Measurements from ENCODE around the gene ICA1.

DNA sequence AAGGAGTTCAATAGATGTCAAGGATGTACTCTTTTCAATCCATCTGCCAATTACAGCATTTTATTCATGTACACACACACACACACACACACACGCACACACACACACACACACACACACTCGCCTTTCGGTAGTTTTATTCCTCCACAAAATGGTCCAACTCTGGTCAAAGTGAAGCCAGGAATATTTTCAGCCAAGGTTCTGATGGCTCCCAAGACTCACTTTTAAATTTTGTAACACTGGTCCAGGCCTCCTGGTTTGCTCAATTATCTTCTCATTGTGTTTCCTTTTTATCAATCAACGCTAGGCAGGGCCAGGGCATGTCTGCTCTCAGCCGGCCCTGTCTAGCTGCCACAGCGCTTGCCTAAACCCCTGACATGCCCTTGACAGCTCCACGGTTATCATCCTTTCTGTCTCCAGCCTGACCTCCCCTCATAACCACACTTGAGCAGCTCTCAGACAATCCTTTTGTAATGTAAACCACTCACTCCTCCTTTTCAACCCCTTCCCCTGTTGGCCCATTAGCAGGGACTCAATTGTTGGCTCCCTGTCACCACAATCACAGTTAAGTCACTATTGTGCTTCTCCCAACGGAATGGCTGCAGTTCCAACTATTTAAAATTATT lies 115.1 kb downstream of the ICA1 start:
- TF ChIP-seq, protein P1, sequence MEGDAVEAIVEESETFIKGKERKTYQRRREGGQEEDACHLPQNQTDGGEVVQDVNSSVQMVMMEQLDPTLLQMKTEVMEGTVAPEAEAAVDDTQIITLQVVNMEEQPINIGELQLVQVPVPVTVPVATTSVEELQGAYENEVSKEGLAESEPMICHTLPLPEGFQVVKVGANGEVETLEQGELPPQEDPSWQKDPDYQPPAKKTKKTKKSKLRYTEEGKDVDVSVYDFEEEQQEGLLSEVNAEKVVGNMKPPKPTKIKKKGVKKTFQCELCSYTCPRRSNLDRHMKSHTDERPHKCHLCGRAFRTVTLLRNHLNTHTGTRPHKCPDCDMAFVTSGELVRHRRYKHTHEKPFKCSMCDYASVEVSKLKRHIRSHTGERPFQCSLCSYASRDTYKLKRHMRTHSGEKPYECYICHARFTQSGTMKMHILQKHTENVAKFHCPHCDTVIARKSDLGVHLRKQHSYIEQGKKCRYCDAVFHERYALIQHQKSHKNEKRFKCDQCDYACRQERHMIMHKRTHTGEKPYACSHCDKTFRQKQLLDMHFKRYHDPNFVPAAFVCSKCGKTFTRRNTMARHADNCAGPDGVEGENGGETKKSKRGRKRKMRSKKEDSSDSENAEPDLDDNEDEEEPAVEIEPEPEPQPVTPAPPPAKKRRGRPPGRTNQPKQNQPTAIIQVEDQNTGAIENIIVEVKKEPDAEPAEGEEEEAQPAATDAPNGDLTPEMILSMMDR (IDR thresholded peaks at IDR 0.05), result no peak
- TF ChIP-seq POLR2A (IDR thresholded peaks at IDR 0.05), result no peak
- no peak for TF ChIP-seq POLR2AphosphoS5 (IDR thresholded peaks at IDR 0.05)

All from stomach (tissue), 4 donors.